Bronchial epithelial cell (primary cell): ENCODE results near the gene DEFB119. TPM values are rescaled to one million over a fixed set of nuclear protein-coding genes. Genes with fewer than 3 reads are reported as not detected.
"Not testable (repeated sequence)": the region's sequence is repeated elsewhere in the genome, so short reads cannot be mapped to it uniquely, and the experiment has no call there.

Experiments
- DNase-seq: peaks from one replicate; pipeline ENCODE4 v3.0.0-alpha.2; 2010; ENCODE audit warnings: low read depth
- FAIRE-seq: peaks from 2 replicates; lab custom pipeline; 2011; peaks lifted over from hg19 to GRCh38; lab: Jason Lieb, UNC
- H3K27me3 ChIP-seq: 2 replicates; pipeline ENCODE4 v1.5.1; 2011; ENCODE audit warnings: low read length; ENCODE audit not compliant: control insufficient read depth, insufficient read depth
- H3K36me3 ChIP-seq: 2 replicates; pipeline ENCODE4 v1.5.1; 2011; ENCODE audit warnings: low read length; ENCODE audit not compliant: control insufficient read depth, insufficient read depth
- H3K4me3 ChIP-seq: 2 replicates; pipeline ENCODE4 v1.5.1; 2011; ENCODE audit warnings: mild to moderate bottlenecking, low read depth, low read length, control low read depth
- total RNA-seq: library from RNA; depleted of rRNA; stranded (reverse); fragments of >200 nt; gene quantifications from 2 replicates; pipeline ENCODE4 v1.2.1, GENCODE V29; 2014
- TF ChIP-seq, protein P1 (sequence below): IDR thresholded peaks from 2 replicates; pipeline ENCODE4 v1.5.1; 2011; ENCODE audit warnings: mild to moderate bottlenecking, moderate library complexity, low read length, control low read depth, inconsistent platforms; ENCODE audit not compliant: insufficient read depth, severe bottlenecking

The DEFB119 gene, protein sequence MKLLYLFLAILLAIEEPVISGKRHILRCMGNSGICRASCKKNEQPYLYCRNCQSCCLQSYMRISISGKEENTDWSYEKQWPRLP
- total RNA-seq: not detected in 2 replicates

- Histone ChIP-seq H3K36me3 (no peaks in the 10 kb centered on the region), H3K27me3 (no peaks in the 10 kb centered on the region), H3K4me3 (no peak within 1 kb of the TSS)
- no peak for DNase-seq
- FAIRE-seq: no peak
- TF ChIP-seq, protein P1, sequence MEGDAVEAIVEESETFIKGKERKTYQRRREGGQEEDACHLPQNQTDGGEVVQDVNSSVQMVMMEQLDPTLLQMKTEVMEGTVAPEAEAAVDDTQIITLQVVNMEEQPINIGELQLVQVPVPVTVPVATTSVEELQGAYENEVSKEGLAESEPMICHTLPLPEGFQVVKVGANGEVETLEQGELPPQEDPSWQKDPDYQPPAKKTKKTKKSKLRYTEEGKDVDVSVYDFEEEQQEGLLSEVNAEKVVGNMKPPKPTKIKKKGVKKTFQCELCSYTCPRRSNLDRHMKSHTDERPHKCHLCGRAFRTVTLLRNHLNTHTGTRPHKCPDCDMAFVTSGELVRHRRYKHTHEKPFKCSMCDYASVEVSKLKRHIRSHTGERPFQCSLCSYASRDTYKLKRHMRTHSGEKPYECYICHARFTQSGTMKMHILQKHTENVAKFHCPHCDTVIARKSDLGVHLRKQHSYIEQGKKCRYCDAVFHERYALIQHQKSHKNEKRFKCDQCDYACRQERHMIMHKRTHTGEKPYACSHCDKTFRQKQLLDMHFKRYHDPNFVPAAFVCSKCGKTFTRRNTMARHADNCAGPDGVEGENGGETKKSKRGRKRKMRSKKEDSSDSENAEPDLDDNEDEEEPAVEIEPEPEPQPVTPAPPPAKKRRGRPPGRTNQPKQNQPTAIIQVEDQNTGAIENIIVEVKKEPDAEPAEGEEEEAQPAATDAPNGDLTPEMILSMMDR: no peak
Observed at GRCh38 chr20:31390490-31390889, at the start of gene DEFB119. Gene DEFB119 (minus strand): TSS chr20:31390590. CDS start chr20:31390483, 107 bp downstream.

GRCh38 chr20:31430568-31431115 lies 40.3 kb upstream of the DEFB119 start:
- TF ChIP-seq, protein P1: no peak
- Histone ChIP-seq H3K36me3 (no peaks in the 10 kb centered on the region), H3K4me3 (no peak overlapping the region), H3K27me3 (no peaks in the 10 kb centered on the region)
- DNase-seq (no peak), FAIRE-seq (no peak)

- not testable (repeated sequence) for DNase-seq, H3K27me3 ChIP-seq, H3K4me3 ChIP-seq, H3K36me3 ChIP-seq, FAIRE-seq
Observed at GRCh38 chr20:31427576-31427975, 37.2 kb upstream of the DEFB119 start.

DNA sequence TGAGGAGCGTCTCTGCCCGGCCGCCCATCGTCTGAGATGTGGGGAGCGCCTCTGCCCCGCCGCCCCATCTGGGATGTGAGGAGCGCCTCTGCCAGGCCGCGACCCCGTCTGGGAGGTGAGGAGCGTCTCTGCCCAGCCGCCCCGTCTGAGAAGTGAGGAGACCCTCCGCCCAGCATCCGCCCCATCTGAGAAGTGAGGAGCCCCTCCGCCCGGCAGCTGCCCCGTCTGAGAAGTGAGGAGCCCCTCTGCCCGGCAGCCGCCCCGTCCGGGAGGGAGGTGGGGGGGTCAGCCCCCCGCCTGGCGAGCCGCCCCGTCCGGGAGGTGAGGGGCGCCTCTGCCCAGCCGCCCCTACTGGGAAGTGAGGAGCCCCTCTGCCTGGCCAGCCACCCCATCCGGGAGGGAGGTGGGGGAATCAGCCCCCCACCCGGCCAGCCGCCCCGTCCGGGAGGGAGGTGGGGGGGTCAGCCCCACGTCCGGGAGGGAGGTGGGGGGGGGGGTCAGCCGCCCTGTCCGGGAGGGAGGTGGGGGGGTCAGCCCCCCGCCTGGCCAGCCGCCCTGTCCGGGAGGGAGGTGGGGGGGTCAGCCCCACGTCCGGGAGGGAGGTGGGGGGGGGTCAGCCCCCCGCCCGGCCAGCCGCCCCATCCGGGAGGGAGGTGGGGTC lies 36.6 kb upstream of the DEFB119 start:
- DNase-seq, H3K4me3 ChIP-seq, FAIRE-seq, H3K27me3 ChIP-seq, H3K36me3 ChIP-seq: not testable (repeated sequence)

DNA sequence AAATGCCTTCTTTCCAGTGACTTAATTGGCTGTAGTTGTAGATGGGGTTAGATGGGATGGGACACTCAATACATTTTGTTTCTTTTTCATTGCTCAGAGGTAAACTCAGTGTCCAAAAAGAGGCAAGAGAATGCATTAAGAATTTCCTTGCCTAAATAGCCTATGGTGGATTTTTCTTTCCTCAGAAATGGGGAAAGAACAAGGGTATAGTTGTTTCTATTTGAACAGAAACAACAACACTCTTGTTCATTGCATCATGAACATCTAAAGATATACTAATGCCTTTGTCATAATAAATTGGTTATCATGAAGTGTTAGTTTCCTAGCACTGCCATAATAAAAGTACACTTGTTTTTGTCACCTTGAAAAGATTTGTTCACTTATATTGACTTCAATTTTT lies 35.4 kb upstream of the DEFB119 start:
- DNase-seq: no peak
- Histone ChIP-seq H3K27me3 (no peaks in the 10 kb centered on the region), H3K4me3 (no peak overlapping the region), H3K36me3 (no peaks in the 10 kb centered on the region)
- TF ChIP-seq, protein P1: no peak
- FAIRE-seq: no peak

DNA sequence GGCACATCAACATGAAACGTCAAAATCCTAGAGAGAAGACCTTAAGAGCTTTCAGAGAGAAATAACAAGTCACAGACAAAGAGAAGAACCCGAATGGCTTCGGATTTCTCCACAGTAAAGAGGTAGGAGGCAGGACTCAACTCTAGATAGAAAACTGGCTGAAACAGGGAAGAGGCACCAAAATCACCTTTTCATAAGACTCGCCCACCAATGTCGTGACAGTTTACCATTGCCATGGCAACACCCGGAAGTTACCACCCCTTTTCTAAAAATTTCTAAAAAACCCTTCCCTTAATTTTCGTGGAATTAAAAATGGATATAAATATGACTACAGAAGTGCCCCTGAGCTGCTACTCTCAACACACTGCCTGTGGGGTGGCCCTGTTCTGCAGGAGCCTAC lies 27.9 kb upstream of the DEFB119 start:
- Histone ChIP-seq H3K36me3 (no peaks in the 10 kb centered on the region), H3K4me3 (no peak overlapping the region), H3K27me3 (no peaks in the 10 kb centered on the region)
- TF ChIP-seq, protein P1: no peak
- DNase-seq (no peak), FAIRE-seq (no peak)
